Stimulated activated CD8-positive, alpha-beta memory T cell treated with anti-CD3 and anti-CD28 coated beads, Interleukin-15, amount 100 ng/mL, for 1 hour (primary cell): Measurements from ENCODE around the gene SUOX.
"Not testable (repeated sequence)": the region's sequence is repeated elsewhere in the genome, so short reads cannot be mapped to it uniquely, and the experiment has no call there.

Experiments used
- DNase-seq: peaks from one replicate; pipeline ENCODE4 v3.0.0-alpha.2; 2020; ENCODE audit warnings: low read depth

Gene SUOX

GRCh38 chr12:55996715-55997534 is at the start of gene SUOX:
Gene SUOX, plus strand, starts transcription at chr12:55997276. Its CDS starts 4,946 bp downstream, at chr12:56002222.
- DNase-seq: no peak

DNA sequence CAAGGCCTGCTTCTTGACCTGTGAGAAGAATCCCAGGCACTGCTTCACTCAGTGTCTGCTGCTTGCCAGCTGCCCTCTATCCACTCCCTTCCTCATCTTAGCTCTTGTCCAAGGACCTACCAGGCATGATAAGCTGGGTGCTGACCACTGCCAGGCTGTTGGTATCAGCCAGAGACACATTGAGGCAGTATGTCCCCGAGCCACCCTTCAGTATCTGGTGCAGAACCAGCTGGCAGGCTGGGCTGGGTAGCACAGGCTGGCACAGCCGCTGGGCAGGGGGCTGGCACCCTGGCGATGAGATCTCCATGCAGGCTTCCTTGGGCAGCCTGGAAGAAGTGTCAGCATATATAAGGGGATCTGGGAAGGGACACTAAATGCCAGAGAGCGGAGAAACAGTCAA is 41.7 kb upstream of the SUOX start:
- DNase-seq: no peak

- no peak for DNase-seq
These were observed 41.1 kb upstream of the SUOX start for GRCh38 chr12:55955800-55956508.

GRCh38 chr12:55957106-55957859 is 39.8 kb upstream of the SUOX start:
- DNase-seq: no peak

- DNase-seq: no peak
These were observed 33.3 kb upstream of the SUOX start for GRCh38 chr12:55963760-55964159.

DNA sequence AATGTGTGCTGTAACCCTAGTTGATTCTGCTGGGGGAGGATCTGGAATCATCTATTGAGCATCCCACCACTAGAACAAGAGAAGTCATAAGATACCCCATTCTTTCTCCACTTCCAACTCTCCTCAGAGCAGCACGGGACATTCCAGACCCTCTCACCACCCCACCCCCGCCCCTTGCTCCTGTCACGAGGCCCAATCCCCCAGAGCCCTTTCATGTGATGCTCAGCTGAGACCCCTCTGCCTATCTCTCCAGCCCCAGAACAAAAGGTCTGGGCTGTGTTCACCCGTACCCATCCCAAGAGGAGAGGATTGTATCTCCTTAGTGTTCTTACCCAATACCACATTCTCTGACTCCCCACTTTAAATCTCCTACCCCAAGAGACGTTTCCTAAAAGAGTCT is 31.8 kb upstream of the SUOX start:
- no peak for DNase-seq

DNA sequence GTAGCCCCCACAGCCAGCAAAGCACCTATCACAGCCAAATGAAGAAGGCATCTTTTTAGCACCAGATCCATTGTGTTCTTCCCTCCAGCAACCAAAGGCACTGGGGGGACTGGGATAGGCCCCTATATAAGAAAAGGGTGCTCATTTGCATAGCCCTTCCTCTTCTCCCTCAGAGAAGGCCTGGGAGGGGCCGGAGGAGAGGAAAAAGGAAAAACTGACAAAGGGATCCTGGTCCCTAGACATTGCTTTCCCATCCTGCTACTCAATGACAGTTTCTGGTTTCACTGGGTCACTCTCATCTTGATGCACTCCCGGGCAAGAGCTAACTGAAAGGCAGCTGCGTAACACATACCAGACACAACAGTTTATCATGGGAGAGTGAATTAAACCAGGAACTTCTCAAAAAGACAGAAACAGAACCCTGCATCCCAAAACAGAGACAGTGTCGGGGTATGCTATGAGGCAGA is 31.1 kb upstream of the SUOX start, which contains the start of gene PMEL:
Gene PMEL, minus strand, starts transcription at position 102 of the 467 bp plus-strand sequence. Its CDS starts 31 bp downstream, at position 71.
- DNase-seq: no peak

DNA sequence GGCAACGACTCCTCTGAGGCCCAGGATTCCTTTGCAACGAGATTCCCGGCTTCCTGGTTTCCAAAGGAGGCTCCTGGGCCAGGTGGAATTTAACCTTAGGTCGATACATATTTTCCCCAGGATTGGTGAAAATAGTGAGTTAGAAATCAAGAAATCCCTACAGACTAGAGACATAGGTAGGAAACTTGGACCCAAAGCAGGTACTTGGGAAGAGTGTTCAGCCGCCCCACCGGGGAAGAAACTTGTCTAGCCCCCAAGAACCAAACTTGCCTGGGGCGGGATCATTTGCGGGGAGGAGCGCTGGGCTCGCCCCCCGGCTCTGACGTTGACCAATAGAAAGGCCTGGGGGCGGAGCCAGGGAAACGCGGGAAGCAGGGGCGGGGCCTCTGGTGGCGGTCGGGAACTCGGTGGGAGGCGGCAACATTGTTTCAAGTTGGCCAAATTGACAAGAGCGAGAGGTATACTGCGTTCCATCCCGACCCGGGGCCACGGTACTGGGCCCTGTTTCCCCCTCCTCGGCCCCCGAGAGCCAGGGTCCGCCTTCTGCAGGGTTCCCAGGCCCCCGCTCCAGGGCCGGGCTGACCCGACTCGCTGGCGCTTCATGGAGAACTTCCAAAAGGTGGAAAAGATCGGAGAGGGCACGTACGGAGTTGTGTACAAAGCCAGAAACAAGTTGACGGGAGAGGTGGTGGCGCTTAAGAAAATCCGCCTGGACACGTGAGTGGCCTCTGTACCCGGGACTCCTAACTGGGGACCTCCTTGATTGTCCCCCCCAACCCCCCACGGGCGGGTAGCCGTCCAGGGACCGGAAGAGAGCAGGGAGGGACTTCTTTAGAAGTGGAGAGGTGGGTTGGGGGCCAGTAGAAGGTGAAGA is 30.4 kb upstream of the SUOX start, which contains the start of gene CDK2:
Gene CDK2, plus strand, starts transcription at position 423 of the 874 bp plus-strand sequence. Its CDS starts 179 bp downstream, at position 602.
- DNase-seq: peak; percentile 89

GRCh38 chr12:55969356-55969755 is 27.7 kb upstream of the SUOX start:
- DNase-seq: no peak

- no peak for DNase-seq
These were observed 26.3 kb upstream of the SUOX start for GRCh38 chr12:55970775-55971174.

DNA sequence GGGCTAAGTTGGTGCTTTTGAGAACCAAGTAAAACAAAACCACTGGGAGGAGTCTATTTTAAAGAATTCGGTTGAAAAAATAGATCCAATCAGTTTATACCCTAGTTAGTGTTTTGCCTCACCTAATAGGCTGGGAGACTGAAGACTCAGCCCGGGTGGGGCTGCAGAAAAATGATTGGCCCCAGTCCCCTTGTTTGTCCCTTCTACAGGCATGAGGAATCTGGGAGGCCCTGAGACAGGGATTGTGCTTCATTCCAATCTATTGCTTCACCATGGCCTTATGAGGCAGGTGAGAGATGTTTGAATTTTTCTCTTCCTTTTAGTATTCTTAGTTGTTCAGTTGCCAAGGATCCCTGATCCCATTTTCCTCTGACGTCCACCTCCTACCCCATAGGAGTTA is 25.0 kb upstream of the SUOX start:
- no peak for DNase-seq

- no peak for DNase-seq
These were observed 24.6 kb upstream of the SUOX start for GRCh38 chr12:55972456-55972855.

- no peak for DNase-seq
These were observed 24.0 kb upstream of the SUOX start for GRCh38 chr12:55972911-55973598.

DNA sequence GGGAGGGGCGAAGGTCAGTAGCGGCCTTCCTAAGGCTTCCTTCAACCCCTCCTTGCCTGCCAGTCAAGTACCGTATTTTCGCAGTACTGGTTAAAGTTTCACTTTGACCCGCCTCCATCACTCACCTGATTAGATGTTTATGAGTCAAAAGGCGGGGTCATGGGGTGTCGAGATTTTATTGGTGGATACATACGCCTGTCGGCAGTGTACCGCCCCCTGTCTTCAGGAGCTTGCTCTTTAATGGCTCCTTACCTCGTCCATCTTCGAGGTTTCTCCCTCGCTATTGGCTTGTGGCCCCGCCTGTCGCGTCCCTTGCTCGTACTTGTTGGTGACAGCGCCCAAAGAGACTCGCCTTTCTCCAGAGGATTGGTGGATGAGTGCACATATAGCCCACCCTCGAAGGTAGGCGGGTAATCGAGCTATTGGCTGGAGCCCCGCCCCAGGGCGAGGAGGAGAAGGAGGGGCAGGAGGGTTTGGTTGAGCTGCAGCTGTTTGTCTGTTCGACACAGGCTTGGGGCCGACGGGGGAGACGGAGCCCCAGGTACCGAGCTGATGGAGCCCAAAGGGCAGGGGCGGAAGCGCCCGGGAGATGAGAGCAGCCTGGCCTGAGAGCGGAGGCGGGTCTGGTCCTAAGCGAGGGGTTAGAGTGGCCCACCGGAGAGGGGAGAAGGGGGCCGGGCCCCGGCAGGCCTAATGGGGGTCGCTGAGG is 23.3 kb upstream of the SUOX start, which contains the start of gene RAB5B:
Gene RAB5B, plus strand, starts transcription at position 480 of the 709 bp plus-strand sequence. CDS start 12,883 bp downstream, outside the sequence.
- peak; percentile 95 for DNase-seq

- DNase-seq: no peak
These were observed 22.8 kb upstream of the SUOX start for GRCh38 chr12:55974308-55974730.

DNA sequence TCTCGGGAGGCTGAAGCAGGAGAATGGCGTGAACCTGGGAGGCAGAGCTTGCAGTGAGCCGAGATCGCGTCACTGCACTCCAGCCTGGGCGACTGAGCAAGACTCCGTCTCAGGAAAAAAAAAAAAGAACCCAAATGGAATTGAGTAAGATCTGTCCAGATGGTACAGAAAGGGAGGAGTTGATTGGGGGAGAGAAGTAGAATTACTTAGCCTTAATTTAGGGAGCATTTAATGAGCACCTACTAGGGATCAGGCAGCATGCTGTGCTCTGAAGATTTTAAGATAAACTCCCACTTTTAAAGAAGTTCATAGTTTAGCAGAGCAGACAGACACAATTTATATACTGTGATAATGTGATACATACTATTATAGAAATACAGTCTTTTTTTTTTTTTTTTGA is 18.7 kb upstream of the SUOX start:
- DNase-seq: no peak

DNA sequence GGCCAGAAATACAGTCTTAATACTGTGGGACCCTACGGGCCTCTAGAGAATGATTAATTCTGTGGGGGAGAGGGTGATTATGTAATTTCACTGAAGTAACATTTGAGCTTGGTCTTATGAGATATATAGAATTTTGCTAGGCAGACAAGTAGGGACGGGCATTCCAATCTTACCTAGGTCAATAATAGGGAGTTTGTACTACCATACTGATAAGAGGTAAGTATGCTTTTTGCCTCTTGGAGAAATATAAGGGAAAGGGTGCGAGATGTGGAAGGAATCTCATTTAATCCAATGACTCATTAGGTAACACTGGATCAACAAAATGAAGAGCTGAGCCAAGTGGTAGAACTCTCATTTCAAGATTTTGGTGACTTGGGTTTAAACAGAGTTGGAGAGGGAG is 18.0 kb upstream of the SUOX start:
- DNase-seq: no peak

- not testable (repeated sequence) for DNase-seq
These were observed 15.2 kb upstream of the SUOX start for GRCh38 chr12:55981882-55982281.

GRCh38 chr12:55982319-55982936 is 14.6 kb upstream of the SUOX start:
- DNase-seq: no peak
